Activated CD4-positive, alpha-beta T cell treated with anti-CD3 and anti-CD28 coated beads for 1 hour (primary cell): Measurements from ENCODE around the gene RNF144B.
"Not testable (repeated sequence)": the region's sequence is repeated elsewhere in the genome, so short reads cannot be mapped to it uniquely, and the experiment has no call there.

Source experiments
- DNase-seq: peaks from one replicate; pipeline ENCODE4 v3.0.0-alpha.2; 2020

Gene RNF144B

DNA sequence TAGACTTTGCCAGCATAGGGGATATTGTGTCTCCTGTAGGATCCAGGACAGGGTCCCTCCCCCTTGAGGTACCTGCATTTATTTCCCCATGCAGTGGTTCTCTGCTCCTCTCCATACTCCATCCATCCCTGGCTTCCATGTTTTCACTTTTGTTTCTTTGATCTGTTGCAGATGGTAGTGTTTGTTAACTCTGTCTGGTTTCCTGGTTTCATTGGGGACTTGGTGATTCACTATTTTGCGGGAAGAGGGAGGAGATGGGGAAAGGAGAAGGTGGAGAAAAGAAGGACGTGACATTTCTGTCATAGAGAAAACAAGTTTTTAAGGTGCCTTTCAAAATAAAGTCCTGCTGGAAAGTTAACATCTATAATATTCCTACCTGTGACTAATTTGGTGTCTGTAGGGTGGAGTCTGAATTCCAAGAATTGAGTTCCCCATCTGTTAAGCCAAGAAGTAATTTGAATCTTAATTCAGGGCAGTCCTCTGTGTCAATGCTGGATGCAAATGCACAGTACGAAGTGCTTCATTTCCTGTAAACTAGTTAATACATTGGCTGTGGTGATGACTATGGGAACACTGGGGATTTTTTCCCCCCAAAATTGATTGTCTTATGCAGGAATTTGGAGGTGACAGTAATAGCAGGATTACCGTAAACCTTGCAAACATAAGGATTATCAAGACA lies 6.9 kb upstream of the RNF144B start:
- no peak for DNase-seq

DNA sequence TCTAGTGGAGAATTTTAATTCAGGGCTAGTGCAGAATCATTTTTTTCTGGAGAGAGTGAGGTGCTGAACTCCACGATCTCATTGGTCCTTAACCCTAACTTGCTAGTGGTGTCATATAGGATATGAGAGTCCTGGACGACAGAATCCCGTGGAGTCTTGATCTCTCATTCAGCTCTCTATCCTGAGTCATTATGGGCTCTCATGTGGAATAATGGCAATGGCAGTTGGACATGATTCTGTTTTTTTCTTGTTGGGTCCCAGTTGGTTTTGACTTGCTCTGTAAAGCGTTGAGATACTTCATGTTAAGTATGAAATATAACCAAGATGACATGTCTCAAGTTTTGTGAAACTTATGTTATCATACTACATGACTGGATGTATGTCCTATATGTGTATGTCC lies 6.3 kb upstream of the RNF144B start:
- DNase-seq, result no peak

DNA sequence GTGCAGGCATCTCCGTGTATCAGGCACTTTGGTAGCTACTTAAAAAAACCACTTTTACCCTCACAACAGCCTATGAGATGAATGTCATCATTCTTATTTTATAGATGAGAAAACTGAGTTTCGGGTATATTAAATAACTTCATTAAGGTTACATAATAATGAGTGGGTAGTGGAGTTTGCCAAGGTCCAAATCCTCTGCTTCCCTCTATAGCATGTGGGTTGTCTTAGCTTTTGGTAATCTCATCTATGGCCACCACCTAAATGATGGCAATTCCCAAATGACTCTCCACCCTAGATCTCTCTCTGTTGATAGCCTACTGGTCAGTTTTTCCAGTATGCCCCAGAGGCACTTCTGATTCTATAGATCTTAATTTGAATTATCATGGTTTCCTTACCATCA lies 3.7 kb upstream of the RNF144B start:
- no peak for DNase-seq

DNA sequence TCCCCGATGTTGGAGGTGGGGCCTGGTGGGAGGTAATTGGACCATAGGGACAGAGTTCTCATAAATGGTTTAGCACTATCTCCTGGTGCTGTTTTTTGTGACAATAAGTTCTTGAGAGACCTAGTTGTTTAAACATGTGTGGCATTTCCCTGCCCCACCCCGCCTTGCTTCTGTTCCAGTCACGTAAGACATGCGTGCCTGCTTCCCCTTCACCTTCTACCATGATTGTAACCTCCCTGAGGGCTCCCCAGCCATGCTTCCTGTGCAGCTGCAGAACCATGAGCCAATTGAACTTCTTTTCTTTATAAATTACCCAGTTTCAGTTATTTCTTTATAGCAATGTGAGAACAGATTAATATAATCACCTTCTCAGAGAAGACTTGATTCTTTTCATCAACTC lies 2.5 kb upstream of the RNF144B start:
- DNase-seq, result no peak

DNA sequence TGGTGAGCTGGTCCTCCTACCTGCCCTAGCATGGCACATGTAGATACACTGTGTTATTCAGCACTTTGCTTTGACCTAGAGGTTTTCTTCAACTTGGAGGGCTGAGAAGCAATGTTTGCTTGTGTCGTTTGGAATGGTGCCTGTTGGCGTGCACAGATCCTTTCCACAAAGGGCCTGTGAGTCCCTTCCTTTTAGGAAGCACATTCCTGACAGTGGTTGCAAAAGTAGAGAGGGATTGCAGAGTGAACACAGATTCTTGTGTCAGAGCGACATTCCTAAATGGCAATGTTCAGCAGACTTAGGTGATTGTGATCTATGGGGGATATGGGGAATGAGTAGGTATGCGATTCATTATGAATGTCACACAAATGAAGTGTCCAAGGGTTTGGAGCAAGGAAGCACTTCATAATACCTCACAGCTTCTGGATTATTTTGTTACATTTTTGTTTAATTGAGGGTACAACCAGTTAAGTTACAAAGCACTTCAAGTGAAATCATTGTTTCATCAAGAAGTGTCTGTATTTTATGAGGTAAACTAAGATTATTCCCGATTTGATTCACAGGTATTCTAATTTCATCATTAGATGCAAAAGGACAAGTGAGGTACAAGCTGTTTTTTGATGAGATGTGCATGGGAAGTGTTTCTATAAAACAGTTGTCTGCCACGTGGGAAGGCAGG lies 713 bp upstream of the RNF144B start:
- DNase-seq, result no peak

DNA sequence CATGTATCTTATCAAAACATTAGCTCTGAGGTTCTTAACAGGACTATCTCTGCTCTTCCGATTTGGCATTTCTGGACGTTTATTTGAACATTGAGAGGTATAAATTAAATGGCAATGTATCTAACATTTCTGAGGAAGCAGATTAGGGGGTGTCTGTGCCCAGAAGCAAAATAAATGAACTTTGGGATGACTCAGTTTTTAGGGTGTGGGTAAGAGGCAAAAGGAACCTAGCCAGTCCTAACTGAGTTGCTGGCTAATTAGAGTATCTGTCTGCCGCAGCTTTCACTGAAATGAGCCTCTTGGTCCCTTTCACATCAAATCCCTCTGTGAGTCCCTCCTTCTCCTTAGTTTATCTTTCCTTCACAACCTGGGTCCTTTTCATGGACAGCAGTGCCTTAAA lies 1.1 kb downstream of the RNF144B start:
- no peak for DNase-seq

DNA sequence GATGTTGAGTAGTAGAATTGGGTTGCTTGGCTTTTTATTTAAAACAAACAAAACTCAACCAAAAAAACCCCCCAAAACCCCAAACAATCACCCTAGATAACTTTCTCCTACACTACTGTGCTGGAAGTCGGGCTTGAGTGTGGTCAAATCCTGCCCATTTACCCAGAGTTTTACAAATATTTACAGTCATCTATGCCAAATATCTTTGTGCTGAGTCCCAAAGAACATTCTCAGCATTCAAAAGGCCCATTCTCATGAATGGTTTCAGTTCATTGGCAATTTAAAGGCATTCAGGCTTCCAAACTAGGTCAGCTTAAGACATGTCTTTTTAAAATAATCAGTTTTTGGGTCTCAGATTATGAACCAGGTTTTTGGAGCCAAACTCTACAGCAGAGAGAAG lies 1.8 kb downstream of the RNF144B start:
- no peak for DNase-seq

DNA sequence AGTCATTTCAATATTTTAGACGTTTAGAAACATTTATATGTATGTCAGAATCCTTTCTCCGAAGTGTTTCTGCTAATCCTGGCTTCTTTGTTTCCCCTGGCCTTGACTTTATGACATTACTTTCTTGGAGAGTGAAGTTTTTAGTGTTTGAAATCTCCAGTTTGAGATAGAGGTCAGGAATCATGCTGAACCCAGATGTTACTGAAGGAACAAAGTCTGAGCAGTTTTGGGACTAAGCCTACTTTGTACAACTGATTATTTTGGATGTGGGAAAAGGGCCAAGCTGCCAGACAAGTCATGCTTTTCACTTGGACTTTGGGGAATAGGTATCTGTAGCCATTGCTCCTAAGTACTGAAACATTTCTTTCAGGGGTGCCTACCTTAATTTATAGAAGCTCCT lies 2.3 kb downstream of the RNF144B start:
- DNase-seq, result no peak

DNA sequence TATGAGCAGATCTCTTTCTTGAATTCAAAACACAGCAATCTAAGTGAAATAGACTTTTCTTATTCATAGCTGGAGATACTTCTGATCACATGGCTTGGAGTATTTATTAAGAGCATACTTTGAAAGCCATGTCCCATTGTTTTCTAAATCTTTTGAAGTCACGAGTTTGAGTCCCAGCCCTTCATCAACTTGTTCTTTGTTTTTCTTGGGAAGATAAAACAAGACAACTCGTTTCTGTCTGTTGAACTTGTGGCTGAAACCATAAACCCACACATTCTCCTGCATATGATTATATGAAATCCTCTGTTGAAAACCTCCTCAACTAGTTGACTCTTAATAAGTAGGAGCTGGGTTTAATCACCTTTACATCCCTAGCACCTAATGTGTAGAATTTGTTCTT lies 3.3 kb downstream of the RNF144B start:
- no peak for DNase-seq

DNA sequence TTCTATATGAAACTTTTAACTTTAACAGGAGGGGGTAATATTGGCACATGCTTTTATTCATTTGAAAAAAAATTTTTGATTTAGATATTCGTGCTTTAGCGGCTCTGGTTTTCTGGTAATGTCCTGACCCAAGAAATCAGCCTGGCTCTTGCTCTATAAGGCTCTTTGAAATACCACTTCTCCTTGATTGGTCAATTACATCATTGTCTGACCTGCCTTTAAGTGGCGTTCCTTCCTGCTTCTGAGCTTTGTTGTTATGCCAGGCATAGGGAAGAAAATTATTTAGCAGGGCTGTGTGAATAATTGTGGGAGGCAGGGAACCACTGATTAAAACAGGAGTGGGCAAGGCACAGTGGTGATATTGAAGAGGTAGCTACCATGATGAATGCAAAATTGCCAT lies 3.9 kb downstream of the RNF144B start:
- DNase-seq, result no peak

DNA sequence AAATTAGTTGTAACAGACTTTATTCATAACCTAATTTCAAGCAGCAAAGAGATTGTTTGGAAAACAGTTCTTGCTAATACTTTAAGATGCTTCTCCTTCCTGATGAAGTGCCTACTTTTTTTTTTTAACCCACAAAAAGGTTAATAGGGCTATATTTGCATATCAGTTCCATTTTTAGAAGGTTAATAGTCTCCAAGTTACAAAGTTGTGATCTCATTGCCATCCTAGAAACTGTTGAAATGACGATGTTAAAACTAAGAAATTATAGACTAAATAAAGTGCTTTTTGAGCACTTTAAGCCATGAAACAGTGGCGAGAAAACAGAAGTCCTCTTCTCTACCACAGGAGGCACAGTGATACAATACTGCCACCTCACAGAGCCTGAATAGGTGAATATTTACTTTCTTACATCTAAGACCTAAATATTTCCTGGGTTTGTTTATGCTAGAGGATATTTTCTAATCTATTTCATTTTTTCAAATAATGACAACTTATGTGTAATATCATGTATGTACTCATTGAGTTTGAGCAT lies 5.3 kb downstream of the RNF144B start:
- DNase-seq, result no peak

DNA sequence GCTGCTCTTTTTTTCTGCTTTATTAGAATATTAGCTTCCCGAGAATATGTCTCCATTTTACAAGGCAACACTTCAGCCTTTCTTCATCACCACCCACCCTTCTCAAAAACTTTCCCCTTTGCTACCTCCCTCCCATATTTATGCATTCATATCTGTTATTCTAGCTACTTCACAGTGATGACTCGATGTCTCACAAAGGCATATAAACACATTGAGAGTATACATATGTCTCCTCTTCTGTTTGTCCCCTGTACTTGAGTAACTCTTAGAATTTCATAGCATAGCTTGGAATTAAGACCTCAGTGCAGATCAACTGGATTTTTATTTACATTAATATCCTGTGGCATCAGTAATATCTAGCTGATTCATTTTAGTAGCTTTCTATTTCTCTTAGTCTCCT lies 6.5 kb downstream of the RNF144B start:
- DNase-seq, result no peak

DNA sequence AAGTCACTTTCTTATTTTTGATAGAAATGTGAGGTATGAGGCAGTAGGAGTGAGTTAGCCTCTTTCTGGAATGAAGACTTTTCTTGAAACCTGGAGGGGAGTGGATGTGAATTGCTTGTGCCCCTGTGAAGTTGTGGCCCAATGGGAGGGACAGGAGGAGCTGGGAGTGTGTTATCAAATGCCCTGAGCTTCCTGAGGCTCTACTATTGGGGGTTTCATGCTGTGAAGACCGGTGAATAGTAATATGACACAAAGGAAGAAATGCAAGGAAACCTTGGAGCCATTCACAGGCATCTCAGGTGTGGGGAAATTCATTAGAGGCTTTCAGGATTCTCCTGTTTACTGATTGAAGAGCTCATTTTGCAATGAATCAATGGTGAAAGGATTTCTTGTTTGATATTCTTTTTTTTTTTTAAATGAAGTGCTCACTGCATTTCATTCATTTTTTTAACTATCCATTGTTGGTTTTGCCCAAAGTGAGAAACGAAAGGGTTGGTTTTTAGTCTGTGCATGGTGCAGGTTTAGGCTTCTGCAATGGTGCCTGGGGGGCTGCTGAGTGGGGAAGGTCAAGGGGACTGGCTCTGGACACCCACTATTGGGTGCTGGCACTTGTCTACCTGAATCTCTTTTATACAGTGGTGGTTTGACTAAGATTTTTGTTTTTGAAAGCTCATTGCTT lies 8.2 kb downstream of the RNF144B start:
- DNase-seq, result no peak

DNA sequence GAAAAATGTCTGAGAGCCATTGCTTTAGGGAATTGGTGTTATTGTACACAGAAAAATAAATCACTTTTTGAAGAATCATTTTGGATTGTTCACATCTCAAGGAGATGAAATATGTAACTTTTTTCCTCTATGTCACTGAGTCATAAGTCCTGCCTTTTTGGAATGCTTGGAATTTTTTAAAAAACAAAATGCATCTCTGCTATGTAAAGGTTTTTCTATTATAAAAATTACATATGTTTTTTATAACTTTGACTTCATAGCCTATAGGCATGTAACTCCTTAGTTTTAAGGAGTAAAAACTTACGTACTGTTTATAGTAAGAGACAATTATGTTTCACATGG lies 8.7 kb downstream of the RNF144B start:
- DNase-seq, result no peak

DNA sequence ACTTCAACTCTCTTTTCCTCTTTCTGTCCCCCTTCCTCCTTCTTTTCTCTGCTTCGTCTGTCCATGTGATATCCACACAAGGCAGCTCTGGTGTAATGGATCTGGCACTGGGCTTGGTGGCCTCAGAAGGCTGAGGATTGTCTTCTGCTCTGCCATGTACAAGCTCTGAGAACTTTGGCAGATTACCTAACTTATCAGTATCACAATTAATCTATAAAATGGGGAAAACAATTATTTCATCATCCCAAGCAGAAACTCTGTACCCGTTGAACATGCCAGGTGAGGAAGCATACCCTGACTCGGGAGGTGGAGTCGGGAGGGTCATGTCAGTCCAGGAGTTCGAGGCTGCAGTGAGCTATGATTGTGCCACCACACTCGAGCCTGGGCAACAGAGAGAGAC lies 10.6 kb downstream of the RNF144B start:
- DNase-seq, result no peak

DNA sequence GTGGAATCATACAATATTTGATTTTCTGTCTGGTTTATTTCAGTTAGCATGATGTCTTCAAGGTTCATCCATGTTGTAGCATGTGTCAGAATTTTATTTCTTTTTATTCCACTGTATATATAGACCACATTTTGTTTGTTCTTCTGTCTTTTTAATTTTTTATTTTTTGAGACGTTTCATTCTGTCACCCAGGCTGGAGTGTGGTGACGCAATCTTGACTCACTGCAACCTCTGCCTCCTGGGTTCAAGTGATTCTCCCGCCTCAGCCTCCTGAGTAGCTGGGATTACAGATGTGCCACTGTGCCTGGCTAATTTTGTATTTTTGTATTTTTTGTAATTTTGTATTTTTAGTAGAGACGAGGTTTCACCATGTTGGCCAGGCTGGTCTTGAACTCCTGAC lies 11.1 kb downstream of the RNF144B start:
- not testable (repeated sequence) for DNase-seq

DNA sequence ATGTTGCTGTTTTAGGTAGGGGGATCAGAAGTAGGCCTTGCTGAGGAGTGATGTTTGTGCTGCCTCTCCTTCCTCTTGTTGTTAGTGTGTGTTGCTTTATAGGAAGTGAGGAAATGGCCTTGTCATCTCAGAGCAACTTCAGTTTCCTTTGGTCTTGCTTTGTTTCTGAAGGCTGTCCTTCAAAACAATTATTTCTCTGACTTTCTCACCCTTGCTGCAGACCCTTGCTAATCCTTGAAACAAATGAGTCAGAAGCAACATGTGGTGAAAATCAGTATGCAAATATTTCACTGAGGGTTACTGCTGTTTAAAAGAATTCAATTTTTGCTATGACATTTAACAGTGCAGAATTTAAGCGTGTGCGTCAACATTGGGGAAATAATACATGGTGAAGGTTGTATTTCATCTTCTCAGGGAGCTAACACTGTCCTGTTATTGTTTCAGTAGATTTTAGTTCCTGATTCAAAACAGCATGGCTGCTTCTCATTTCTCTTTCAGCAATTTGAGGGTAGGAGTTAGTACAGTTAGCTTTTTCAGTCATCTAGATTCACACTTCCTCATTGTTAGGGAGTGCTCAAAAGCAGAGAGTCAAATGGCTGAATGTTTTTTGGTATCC lies 13.8 kb downstream of the RNF144B start:
- DNase-seq, result no peak

DNA sequence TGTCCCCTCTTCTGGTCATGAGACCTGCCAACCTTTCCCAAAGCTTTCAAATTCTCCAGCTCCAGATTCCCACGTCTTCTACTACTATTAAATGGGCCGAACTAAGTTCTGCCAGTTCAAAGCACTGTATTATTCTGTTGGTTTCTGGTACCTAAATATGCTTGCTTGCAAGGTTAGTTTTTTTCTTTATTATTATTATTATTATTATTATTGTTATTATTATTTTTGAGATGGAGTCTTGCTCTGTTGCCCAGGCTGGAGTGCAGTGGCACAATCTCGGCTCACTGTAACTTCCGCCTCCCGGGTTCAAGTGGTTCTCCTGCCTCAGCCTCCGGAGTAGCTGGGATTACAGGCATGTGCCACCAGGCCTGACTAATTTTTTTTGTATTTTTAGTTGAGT lies 17.8 kb downstream of the RNF144B start:
- DNase-seq, result not testable (repeated sequence)

DNA sequence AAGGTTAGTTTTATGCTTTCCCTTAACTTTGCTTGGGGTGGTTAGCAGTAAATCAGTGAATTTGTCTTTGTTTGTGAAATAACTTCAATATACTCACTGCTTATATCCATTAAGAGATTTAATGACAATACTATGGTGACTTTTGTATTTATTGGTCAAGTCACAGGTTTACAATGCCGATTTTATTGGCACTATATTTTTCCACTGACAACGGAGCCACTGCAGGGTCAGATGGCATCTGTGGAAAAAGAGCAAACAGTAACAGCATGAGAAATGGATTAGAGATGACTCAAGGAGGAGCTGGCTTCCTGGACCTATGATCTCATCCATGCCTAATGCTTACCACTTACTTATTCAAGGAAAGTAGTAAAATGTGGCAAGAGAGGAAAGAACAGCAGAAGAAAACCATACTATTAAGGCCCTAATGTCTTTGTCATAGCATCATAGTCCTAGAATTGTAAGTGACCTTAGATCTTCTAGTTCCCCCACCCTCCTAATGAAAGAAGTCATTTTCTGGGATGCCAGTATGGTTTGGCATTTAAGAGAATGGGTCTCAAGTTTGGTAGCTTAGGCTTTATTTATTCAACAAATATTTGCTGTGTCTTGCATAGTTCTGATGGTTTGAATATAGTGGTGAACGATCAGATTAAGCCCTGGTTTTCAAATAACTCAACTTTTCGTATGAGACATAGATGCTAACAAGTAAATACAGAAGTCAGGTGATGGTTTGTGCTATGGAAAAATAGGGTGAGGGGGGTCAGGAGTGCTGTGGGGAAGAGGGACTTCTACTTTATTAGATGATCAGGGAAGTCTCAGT lies 18.5 kb downstream of the RNF144B start:
- DNase-seq, result no peak

DNA sequence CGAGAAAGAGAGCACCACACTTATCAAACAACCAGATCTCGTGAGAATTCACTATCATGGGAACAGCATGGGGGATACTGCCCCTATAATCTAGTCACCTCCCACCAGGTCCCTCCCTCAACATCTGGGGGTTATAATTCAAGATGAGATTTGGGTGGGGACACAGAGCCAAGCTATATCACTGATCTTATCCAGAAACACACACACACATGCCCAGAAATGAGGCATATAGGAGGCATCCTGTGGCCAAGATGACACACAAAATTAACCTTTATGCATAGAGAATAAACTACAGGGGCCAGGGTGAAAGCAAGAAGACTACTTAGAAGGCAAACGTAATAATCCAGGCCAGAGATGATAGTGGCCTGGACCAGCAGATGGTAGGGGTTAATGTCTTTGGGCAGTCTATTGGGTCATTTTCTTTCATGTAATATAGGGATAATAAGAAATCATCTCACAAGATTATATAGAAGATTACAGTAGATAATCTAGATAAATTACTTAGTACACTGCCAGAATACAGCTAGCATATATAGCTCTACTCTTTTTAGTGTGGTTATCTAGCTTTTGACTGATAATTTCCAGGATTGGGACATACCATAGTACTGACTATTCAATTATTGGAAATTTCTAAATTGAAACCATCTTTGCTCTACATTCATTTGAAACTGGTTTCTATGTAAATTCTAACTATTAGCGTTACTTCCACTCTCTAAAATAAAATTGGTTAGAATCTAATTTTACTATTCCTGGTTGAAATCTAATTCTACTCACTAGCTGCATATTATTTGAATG lies 20.0 kb downstream of the RNF144B start:
- DNase-seq, result no peak

DNA sequence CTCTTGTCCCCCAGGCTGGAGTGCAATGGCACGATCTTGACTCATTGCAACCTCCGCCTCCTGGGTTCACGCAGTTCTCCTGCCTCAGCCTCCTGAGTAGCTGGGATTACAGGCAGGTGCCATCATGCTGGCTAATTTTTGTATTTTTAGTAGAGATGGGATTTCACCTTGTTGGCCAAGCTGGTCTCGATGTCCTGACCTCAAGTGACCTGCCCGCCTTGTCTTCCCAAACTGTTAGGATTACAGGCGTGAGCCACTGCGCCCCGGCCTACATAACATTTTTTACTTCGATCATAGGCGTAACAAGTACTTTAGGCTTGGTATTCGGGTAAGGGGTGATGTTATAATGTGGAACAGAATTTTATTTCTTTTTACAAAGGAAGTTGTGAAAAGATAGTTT lies 22.5 kb downstream of the RNF144B start:
- DNase-seq, result not testable (repeated sequence)

DNA sequence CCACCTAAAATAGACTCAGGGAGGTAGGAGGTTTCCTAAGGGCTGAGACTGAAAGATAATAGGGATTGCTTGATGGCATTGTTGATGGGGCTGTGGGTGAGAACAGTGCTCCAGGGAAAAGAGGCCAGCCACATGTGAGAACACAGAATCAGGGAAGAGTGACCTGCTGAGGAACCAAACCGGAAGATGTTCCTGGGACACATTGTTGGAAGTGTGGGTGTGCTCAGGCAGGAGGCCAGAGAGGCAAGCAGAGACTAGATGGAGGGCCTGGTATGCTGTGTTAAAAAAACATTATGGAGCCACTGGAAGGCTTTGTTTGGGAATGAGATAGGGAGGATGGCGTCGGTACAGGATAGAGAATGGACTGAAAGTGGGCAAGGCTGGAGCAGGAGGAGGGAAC lies 23.3 kb downstream of the RNF144B start:
- DNase-seq, result no peak
